HG02981 (cell line): ENCODE data around the gene MAPKAPK3.

ENCODE experiments used
- ATAC-seq: cut with Tn5 transposase; IDR thresholded peaks from one replicate; pipeline ENCODE4 v1.9.1; 2021; ENCODE audit warnings: mild to moderate bottlenecking, moderate library complexity; ENCODE audit not compliant: unreplicated experiment

MAPKAPK3 gene

DNA sequence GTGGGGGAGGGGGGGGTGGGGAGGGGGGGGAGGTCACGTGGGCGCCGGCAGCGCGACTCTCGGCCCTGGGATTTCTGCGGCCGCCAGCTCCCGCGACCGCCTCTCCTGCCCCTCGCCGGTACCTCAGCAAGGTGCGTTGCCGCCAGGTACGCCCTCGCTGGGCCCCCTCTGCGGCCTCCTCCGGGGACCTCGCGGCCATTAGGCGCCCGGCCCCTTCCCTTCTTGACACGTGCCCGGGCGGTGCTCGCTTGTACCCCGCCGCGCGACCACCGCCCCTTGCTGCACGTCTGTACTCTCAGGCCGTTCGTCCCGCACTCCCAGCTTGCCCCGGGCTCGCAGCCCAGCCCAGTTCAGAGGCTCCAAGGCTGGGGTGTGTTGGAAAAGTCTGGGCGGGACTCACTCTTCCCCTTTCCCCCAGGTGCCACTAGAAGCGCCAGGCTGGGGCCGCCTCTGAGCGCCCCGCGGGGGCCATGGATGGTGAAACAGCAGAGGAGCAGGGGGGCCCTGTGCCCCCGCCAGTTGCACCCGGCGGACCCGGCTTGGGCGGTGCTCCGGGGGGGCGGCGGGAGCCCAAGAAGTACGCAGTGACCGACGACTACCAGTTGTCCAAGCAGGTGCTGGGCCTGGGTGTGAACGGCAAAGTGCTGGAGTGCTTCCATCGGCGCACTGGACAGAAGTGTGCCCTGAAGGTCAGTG lies at the start of gene MAPKAPK3:
MAPKAPK3 (plus strand) TSS at position 56 of the 696 bp plus-strand sequence; CDS start at position 471, 415 bp downstream.
- ATAC-seq, result peak; percentile 14

DNA sequence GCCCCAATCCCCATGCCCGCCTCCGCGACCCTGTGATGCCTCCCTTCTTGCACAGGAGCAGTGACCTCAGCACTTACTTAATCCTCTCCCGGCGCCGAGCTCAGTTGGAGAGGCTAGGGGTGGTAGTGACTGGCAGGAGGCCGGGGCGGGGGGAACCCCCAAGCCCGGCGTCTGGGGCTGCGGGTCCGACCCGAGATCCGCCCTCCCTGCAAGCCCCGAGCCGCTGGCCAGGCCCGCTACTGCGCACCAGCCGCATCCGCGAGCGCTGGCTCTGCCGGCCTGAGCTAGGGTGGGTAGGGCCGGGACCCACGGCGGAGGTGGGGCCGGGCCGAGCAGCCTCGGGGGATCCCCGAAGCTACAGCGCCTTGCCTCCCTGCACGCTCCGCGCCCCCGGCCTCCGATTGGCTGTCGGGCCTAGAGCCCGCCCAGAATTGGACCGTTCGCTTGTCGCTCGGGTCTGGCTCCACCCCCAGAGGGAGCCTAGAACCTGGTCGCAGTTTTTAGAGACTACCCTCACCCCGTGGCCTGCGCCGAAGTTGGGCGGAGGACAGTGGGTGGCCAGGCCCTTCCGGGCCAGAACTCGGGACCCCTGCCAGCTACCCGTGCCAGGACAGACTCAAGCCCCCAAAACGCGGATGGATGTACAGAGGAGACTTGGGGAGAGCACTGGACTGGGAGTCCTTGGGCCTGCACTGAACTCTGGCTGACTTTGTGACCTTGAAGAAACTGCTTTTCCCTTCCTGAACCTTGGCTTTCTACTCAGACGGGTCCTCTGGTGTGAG lies 49.4 kb upstream of the MAPKAPK3 start, which contains the start of gene C3orf18:
C3orf18 (minus strand) TSS at position 362 of the 782 bp plus-strand sequence. CDS start 2,048 bp downstream, outside the sequence.
- peak; percentile 81 for ATAC-seq

DNA sequence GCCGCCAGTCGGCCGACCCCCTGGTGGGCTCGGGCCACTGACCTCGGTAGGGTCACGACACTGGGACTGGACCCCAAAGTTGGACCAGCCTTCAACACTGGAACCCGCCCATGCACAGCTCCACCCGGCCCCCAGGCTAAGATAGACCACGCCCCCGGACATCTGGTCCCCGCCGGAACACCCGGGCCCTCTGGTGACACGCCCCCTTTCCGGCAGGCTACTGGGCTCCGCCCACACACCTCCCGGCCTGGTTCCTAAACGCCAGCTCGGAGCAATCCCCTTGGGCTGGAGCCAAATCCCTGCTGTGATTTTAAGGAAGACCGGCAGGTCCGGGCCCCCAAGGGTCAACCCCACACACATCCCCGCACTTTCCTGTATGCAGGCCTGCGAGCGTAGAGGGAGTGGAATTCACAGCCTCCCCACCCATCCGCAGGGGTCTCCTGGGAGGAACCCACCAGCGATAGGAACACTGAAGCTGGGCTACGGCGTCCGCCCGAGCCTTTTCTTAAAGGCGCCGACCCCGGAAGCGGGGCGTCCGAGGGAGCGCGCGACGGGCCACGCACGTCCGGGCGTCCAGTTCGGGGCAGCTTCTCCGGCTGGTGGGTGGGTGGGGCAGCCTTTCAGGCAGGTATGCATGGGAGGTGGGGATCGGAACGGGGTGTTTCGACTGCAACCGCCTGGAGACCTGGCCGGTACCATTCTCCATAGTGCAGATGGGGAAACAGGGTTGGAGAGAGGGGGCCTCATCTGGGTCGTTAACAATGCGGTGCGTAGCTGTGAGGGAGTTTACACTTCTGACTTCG lies 47.8 kb upstream of the MAPKAPK3 start, which contains the start of gene HEMK1:
HEMK1 (plus strand) TSS at position 576 of the 803 bp plus-strand sequence. CDS start 1,583 bp downstream, outside the sequence.
- ATAC-seq, result peak; percentile 63

DNA sequence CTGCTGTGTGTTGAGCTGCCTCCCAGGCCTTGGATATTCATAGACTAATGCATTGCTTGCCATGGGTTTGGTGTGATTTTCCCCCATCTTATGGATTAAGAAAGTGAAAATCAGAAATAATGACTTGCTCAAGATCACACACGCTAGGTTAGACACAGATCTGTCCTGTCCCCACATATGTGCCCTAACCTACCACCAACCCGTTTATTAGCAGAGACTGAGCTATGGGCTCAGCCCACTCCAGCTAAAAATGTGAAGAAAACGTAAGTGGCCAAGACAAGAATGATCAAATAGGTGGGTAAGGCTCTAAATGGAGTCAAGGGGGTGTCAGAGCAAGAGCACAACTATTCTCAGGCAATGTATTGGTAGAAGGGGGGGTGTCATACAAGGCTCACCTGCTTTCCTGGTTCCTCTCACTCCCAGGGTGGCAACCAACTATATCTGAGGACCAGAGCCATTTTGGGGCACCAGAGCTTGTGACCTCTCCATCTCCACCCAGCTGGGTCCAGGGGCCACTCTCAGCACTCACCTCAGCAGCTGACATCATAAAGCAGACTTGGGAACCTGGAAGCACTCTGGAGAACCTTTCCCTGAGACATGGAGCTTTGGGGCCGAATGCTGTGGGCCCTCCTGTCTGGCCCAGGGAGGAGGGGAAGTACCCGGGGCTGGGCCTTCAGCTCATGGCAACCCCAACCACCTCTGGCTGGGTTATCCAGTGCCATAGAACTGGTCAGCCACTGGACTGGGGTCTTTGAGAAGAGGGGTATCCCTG lies 46.3 kb upstream of the MAPKAPK3 start:
- ATAC-seq, result no peak

DNA sequence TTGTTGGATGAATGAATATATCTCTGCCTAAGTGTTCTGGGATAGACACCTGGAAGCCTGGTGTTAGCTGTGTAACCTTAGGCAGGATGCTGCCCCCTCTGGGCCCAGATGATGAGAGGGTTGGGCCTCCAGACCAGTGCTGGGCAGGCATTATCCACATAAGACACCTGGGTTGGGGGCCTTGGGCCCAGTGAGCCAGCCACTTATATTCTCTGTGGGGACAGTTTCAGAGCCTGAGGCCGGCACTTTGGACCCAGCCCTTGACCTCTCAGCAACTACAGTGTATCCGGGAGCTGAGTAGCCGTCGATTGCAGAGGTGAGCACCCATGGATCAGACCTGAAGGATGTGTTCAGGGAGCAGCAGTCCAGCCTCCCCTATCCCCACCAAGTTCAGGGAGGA lies 45.5 kb upstream of the MAPKAPK3 start:
- no peak for ATAC-seq

DNA sequence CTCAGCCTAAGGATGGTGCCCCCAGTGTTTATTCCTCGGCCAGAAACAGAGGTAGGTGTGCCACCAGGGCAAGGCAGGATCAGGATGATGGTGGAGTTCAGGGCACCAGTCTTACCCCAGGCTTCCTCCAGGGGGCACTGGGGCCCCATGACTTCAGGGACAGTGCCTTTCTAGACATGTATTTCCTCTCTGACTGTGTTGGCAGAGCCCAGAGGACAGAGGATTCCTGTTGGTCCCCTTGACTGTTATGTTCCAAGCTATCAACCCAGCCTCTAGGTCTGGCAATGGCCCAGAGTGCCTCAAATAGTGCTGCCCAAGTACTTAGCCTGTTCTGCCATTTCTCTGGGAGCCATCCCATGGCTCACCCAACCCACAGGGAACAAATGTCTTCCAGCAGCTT lies 44.8 kb upstream of the MAPKAPK3 start:
- no peak for ATAC-seq

DNA sequence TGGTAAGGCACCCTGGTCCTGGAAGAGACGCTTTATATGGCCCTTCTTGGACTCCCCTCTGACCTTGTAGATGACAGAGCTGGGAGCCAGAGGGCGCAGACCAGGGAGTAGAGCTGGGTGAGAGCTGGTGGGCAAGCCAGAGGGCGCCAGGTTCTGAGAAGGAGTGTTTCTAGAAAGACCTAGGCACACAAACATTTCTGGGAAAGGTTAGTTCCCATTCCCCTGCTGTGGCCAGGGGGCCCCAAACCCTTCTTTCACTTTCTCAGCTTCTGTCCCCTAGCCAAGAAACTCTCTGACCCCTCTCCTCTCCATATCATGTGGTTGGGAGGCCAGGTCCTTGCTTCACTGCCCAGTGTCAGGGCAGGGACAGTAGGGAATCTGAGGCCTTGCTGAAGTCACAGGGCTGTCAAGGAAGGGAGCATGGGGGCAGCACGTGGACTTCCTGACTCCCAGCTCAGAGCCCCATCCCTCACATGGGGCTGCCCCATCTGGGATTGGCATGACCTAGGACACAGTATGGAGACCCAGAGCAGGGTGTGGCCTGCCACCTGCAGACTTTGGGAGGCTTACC lies 44.1 kb upstream of the MAPKAPK3 start:
- ATAC-seq, result no peak

DNA sequence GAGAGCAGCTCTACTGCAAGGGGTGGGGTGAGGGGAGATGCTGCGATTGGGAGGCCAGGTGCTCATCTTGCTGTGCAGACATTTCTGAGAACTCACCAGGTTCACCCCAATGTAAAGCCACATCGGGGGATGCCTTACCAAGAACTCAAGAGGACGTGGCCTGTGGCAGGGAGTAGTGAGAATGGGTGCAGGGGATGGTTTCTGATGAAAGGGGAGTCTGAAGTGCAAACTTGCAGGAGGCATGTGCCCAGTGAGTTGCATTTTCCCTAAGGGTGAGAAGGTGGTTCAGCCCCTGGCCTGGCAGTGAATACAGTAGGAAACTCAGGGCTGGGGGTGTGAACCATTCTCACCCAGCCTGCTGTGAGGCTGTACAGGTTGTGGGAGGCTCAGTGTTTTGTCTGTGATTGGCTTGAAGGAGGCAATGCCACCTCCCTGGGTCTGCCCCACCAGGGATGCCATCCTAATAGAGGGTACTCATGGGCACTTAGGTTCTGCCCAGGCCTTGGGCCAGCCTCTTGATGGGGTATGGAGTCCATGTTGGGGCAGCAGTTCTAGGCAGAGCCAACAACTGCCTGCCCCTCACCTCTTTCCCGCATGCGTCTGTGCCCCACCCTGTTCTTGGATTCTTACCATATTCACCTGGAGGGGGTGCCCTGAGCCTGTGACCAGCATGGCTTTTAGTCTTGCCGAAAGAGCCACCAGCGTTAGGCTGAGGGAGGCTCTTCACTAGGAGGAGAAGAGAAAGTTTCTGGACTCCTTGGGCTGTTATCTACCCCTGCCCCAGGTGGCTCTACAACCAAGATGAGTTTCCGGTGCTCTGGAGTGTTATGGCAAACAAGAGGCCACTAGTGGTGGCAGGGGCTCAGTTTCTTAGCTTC lies 43.1 kb upstream of the MAPKAPK3 start:
- no peak for ATAC-seq

DNA sequence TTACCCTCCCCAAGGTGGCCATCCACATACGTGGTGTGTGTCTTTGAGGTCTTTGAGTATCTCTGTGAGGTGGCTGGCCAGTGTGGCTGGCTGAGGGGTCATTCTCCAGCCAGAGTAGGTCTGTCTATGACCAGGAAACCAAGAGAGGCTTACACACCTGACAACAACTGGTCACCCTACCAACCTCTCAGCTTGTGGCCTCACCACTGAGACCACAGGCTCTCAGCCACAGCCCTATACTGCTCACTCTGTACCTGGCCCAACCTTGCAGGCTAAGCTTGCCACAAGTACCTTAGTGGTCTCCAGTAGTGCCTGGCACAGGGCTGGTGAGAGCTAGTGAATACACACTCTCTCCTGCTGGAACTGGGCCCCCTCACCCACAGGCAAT lies 42.5 kb upstream of the MAPKAPK3 start:
- ATAC-seq, result no peak

DNA sequence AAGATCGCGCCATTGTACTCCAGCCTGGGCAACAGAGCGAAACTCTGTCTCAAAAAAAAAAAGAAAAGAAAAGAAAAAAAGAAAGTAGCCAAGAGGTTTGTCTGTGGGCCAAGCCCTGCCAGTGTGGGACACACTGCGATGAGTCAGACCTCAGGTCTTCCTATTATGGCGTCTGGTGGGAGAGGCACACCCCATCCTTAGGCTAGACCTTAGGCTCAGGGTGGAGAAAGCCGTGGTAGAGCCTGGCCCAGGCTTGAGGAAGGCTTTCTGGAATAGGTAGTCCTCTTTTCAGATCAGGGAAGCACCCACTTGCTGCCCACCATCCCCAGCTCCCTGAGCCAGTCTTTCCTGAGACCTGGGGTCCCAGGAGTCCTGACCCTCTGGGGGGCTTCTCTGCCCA lies 41.6 kb upstream of the MAPKAPK3 start:
- no peak for ATAC-seq

DNA sequence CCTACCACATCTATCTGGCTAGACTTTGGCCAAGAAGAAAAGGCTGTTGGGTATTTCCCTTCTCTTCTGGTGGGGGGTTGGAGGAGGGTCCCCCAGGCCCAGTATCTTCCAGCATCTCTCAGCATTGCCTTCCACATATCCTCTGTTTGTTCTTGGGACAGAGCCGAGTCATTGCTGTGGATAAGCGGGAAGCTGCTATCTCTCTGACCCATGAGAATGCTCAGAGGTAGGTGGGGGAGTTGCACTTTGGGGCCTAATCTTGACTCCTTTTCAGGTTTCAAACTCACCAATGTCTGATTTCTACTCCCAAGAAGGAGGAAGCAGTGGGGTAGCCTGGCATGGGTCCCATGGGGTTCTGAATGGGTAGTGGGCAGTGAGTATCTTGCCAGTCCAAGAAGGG lies 39.6 kb upstream of the MAPKAPK3 start:
- no peak for ATAC-seq

DNA sequence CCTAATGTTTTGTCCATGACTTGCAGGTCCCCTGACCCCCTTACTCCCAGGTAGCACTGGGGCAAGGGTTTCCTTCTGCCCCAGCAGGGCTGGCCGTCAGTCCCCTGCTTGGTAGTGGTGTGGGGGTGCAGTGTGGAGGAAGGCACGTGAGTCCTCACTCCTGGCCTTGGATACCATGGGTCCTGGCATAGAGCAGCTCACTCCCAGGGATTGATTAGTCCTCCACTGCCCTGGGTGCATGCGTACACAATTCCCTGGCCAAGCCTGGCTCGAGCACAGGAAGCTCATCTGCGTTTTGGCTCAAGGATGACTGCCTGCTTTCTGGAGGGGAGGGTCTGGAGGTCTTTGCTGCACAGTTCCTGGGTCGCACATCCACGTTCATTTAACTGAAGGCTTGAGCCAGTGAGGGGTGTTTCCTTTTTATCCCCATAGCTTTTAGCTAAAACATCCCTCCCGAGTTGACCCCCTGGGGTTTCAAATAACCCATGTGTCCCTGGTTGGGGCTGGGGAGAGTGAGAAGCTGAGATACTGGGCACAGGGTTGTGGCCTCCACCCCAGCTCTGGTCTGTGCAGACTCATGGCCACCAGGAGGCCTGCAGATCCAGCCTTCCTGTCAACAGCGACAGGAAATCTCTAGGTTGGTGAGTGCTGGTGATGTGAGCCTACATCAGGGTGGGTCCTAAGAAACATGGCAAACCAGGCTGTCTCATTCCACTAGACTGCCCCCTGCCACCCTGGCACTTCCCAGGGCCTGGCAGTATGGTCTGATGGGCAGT lies 36.1 kb upstream of the MAPKAPK3 start:
- ATAC-seq, result no peak

DNA sequence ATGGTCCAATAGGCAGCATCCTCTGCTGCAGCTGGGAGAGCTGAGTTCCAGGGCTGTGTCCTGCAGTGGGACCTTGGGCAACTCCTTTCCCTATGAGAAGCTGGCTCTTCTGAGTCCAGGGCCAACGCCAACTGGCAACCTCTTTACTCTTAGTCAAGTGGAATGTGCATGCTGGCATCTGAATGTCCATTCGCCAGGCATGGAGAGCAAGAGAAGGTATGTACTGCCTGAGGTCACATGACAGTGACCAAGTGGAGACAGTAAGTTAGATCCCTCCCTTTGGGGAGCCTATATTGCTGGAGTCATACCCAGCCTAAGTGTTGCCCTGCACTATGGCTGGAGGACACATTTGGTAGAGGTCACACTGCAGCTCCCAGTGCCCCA lies 35.5 kb upstream of the MAPKAPK3 start:
- no peak for ATAC-seq

DNA sequence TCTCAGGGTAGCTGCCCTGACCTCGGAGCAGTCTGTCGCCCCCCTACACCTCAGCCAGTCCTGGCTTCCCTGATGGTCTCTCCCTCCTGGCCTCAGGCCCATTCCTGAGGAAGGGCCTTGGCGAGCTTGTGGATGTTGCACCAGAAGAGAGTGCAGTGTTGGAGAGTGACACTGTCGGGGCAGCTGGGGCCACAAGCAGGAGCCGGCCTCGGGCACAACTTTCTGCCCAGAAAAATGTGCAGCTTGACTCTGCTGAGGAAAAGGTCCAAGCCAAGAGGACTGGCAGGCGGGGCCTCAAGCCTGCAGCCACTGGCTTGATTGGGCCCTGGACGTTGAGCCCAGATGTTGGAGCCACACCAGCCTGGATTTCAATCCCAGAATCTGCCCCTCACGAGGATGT lies 34.9 kb upstream of the MAPKAPK3 start:
- ATAC-seq, result no peak

DNA sequence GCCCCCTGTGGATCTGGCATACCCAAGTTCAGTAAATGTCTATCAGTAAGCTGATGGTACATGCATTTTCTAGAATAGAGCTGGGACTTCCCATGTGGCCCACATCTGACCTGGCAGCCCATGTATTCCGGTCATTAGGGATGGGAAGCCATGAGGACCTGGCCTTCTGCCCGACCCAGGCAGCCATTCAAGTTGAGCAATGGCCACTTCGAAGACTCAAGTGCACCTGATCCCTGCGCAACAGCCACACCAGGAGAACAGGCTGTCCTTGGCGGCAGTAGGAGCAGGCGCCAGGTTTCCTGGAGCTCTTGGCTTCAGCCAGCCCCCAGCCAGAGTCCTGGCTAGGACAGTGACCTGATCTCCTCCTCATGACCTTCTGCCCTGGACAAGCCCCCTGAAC lies 33.1 kb upstream of the MAPKAPK3 start:
- no peak for ATAC-seq

DNA sequence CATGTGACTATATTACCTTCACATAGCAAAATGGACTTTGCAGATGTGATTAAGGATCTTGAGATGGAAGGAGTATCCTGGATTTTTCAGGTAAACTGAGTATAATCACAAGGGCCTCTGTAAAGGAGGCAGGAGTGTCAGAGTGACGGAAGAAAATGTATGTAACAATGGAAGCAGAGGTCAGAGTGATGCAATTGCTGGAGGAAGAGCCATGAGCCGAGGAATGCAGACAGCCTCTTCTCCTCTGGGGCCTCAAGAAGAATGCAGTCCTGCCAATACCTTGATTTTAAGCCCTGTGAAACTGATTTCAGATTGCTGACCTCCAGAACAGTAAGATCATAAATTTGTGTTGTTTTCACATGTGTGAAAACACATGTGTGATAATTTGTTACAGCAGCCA lies 32.6 kb upstream of the MAPKAPK3 start:
- no peak for ATAC-seq

DNA sequence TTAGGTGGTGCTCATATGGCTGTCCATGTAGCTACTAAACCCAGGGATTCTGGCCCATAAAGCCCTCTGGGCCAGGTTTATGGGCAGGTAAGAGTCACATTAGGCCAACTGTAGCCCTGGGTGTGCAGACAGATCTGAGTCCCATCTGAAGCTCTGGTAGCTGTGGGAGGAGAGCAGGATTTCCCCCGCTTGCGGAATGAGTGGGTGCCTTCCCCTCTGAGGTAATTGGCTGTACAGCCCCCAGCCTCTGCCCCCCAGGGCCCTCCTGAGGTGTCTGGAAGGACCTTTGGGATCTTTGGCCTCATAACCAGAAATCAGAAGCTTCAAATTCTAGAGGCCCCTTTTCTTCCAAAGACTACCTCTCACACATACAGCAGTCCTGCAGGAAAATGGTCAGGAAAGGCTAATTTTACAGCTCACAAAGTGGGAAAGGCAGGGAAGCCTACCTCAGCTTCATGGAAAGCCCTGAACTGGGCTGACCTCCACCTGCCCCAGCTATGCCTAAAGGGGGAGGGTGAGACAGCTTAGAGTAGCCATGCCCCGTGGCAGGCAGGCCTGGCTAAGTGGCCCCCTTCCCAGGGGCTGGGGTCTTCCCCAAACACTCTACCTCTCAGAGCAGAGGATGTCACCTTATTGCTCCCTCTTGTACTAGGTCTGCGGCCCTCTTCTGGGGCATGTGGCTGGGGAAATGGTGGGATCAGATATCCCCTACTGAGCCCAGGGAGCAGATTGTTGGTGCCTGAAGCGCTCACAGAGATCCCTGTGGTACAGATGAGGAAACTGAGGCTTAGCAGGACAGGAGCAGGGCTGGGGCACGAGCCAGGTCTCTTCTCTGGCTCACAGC lies 30.8 kb upstream of the MAPKAPK3 start:
- no peak for ATAC-seq

DNA sequence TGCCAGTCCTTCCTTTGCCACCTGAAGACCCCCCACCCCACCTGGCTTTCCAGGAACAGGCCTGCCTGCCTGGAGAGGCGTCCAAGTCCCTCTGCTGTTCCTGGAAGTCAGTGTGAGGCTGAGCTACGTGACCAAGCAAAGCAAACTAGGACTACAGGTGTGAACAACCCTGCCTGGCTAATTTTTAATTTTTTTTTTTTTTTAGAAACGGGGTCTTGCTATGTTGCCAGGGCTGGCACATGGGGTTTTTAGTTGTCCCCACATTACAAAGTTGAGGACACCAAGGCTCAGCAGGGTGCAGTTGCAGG lies 30.2 kb upstream of the MAPKAPK3 start:
- no peak for ATAC-seq
